ENCODE data around the gene ROBO2.

ROBO2 gene

DNA sequence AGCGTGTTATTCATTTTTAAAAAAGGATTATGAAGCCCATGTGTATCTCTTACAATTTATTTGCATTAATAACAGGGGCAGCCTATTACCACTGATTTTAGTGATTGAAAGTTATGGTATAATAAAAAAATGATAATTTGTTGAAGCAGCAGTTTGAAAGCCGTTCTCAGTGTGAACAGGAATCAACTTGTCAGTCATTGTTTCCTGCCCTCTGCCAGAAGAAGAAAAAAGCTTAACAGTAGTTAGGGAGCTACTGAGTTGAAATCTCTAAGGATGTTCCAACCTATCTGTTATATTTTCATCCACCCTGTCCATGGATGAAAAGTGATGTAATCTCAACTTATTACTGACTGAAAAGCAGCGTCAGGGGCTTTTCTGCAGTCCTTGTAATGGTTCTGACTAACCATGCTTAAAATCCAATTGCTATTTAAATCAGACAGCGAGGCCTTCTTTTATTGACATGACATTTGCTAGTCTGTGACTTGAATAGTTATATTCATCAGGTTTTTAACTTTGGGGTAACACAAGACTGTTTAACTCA is 486.7 kb downstream of the ROBO2 start:
- DNase-seq, result no peak

DNA sequence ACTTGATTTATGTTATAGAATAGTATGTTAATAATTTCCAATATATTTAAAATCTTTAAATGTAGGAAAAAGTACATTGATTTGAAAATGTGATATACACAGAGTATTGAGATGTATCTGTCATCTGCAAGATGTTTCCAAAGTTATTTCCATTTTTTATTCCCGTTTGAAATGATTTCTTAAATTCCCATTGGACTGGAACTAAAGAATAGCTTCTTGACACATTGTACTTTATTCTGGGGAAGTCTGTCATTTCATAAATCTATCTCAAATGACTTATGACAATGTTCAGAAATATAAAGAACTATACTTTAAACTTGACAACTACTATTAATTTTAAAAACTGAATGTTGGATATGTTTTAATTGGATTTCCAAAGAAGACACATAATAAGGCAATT is 489.6 kb downstream of the ROBO2 start:
- no peak for DNase-seq

DNA sequence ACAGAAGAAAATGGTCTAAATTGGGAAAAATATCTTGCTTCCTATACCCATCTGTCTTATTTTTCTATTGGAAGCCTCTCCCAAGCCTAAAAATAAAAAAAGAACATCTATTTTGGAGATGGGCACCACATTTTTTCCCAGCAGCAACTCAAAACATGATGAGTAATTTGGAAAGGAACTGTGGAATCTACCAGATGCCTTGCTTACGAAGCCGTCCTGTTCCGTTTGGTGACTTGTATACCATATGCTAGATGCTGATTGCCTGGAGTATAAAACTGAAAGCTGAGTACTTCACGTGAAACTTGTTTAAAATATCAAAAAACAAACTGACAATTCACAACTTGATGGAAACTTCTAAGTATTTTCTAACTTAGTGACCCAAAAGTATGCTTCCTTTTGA is 491.0 kb downstream of the ROBO2 start:
- peak; percentile 49 for DNase-seq

DNA sequence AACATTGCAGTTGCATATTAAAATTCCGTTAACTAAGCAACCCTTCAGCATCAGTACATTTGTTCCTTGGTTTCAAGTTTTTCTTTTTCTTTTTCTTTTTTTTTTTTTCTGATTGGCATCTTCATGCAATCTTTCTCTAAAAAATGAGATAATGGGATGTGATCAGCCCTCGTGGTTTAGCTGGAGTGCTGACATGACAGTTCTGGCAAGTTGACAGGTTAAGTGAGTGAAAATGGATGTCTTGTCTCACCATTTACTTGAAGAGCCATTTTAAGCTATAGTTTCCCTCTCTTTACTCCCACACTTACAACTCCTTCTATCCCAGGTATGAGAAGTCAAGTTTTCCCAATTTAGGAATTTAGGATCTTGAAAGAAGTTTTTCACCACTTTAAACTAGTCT is 495.2 kb downstream of the ROBO2 start:
- no peak for DNase-seq

DNA sequence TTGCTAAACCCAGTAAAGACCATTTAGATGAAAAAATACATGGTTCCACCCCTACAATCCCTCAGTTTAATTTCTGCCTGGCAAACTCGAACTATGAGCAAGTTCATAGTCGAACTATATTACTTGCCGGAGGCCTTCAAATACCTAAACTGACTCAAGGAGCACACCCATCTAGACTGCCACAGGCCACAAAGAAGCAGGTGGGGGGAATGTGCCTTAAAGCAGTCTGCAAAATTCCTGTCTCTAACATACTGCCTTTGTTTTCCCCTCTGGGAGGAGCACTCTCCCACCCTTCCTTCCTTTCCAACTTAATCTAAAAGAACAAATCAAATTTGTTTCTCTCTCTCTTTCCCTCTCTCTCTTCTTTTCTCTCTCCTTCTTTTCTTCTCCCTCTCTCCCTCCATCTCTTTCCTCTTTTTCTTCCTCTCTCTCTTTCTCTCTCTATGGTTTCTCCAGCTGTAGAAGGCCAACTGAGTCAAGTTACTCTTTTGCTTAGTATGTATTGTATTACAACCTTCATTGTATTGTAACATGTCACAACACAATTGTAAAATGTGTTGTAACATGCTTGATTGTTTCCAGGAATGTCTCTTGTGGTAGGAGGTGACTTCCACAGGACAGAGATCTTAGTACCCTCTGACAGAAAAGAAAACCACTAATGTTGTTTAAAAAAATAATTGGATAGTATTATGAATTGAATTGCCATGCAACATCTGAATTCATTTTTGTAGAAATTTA is 496.3 kb downstream of the ROBO2 start:
- no peak for DNase-seq

DNA sequence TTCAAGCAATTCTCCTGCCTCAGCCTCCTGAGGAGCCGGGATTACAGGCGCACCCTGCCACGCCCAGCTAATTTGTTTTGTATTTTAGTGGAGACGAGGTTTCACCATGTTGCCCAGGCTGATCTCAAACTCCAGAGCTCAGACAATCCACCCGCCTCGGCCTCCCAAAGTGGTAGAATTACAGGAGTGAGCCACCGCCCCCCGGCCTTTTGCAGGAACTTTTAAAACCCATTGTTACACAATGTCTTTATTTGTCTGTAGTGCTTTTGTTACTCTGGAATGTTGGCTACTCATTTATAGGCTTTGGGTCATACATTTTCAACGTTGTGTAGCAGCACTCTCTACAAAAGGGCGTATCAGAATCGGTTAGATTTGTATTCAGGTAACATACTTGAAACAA is 499.1 kb downstream of the ROBO2 start:
- no peak for DNase-seq

DNA sequence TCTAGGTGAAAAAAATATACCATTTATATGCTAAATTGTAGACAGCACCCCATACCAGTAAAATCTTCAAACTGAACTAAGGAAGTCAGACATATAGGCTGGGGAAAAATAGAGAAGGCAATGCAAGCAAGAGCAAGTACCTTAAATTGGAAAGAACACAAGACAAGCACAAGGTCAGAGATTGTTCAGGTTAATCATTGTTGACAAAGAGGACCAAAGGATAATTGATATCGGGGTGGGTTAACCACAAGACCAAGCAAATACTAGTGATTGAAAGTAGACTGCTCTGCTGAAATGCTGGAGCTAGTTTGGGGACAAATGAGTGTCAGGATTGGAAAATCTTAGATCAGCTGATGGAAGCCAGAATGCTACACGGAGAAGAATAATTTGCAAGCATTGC is 499.8 kb downstream of the ROBO2 start:
- no peak for DNase-seq

DNA sequence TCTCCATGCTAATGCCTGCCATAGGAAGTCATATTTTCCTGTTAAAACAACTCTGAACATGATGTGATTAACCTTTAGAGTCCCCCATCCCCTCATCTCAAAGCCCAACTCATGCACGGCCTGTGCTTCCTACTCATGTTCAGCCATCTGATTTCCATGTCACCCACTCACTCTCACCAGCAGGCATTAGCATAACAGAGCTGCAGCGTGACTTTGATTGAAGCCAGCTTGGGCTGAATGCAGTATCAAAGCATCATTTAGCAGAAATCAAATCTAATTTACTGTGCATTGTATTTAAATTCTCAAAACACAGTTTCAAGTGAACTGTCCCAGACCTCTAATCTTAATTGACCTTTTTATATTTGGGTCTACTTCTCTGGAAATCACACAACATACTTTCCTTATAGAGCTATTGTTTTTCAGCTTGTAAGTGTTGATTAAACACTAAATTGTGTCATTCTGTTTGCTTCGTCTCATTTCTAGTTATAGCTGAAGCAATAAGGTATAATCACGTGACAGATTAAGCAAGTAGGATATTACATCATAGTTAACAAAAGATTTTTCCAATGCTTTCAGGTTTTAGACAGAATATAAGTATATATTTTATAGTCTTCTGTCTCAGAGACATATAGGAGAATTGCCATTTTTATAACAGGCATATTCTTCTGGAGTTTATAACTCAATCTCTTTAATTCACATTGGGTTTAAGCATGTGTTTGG is 501.5 kb downstream of the ROBO2 start:
- DNase-seq, result no peak

DNA sequence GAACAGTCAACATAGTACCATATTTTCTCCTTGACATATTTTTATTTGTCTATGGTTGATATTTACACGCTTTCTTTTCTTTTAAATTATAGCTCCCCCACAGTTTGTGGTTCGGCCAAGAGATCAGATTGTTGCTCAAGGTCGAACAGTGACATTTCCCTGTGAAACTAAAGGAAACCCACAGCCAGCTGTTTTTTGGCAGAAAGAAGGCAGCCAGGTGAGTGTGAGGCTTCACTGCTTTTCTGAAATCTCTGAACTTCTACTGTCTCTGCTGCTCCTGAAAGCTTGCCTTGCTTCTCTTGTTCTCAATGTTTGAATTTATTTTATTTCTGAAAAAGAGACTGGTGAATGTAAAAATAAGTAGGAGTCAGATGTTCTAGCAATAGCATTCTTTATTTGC is 506.3 kb downstream of the ROBO2 start:
- DNase-seq, result no peak

DNA sequence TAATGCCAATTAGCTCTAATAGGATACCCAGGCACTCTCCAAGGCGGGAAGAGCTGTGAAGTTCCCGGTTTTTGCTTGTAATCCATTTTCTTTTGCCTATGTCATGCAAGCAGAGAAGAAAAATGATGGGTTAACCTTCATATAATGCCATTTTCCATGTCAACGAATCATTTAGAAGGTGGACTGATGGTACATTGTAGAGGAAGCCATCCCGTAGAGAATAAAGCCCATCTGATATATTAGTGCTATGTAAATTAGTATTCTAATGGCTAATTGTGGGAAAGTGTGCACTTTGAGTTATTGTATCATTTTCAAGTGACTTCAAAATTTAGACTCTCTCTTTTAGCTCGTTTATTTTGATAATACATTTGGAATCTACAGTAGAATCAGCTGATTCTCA is 509.1 kb downstream of the ROBO2 start:
- DNase-seq, result no peak

DNA sequence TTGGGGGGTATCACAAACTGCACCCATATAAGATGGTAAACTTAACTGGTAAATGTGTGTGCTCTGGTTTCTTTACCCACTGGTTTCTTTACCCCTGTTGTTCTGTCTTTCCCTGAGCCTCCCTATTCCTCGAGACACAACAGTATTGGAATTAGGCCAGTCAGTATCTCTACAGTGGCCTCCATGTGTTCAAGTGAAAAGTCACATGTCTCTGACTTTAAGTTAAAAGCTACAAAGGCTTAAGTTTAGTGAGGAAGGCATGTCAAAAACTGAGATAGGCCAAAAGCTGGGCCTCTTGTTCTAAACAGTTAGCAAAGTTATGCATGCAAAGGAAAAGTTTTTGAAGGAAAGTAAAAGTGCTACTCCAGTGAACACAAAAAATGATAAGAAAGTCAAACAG is 513.3 kb downstream of the ROBO2 start:
- no peak for DNase-seq

DNA sequence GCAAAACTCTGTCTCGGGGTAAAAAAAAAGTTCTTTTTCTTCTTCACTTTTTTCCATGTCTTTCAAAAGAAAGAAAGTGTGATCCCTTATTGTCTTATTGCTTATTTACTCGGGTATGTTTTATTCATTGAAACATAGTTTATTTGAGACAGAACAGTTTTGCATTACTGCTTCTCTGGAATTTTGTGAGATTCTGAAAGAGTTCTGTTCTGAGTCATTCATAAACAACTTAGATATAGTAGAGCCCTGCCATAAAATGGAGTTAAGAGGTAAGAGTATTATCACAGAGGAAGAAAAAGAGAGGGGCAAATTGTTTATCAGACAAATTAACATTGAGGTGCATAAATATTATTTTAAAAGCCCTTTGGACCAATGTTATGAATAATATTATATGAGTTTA is 522.2 kb downstream of the ROBO2 start:
- DNase-seq, result no peak

DNA sequence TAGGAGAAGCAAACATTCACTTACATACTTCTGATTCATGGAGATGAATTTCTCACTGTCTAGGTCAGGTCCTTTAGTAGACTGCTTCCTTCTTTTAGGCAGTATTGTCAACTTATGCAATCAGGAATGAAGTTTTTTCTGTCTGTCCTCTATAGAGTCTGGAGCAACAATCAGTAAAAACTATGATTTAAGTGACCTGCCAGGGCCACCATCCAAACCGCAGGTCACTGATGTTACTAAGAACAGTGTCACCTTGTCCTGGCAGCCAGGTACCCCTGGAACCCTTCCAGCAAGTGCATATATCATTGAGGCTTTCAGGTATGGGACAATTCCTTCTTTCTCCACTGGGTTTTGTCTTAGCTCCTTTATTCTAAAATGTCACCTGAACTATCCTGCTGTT is 523.1 kb downstream of the ROBO2 start:
- no peak for DNase-seq

DNA sequence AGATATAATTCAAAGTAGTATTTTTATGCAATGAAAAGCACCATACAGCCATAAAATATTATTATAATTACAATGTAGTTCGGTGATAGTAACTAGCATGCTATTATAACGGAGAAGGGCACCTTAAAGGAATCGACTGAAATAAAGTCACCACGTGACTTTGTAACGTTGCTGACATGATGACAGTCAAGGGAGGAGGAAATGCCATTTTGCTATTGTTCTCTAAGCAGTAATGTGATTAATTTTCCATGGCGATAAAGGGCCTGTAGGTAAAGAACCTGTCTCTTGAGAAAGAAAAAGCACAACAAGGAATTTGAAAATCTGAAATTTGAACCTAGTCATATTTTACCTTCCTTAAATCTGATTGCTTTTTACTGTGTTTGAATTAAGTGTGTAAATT is 526.2 kb downstream of the ROBO2 start:
- no peak for DNase-seq

DNA sequence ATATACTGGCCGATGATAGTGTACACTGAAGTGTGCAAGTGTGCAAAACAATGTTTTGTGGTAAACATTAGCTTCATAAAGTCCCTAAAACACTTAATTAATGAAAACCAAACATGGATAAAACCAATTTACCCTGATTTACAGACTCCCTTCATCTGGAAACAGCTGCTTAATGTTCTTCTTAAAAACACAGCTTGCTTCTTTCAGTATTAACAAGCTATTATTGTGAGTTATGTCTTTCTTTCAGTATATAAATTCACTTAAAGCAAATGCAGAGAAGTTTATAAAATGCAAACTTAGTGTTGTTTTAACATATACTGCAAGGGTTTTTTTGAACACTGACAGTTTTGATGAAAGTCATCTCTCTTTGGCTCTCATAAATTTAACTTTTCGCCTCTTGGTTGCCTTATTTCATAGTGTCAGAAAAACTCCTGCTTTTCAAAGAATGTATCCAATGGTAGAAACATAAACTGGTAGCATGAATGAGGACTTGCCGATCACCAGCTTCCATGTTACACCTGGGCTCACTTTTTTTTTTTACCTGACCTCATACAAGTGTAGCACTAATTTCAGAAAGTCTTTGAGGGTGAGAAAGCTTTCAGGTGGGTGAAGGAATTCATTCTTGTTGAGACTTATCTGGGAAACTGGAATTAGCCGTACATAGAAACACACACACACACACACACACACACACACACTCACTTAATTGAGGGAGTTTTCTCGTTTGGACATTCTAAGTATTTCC is 532.2 kb downstream of the ROBO2 start:
- no peak for DNase-seq

DNA sequence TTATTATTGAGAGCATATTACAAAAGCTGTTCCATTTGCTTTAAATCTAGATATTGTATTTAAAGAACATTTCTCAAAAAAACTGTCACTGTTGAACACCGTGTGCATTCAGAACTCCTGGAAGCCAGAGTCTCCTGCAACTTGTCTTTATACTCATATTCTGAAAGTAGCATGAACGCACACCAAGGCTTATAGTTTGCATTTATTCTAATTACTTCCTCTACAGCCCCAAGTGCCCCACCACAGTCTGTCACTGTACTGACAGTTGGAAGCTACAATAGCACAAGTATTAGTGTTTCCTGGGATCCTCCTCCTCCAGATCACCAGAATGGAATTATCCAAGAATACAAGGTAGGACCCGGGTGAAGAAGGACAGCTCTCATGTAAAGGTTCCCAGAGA is 537.4 kb downstream of the ROBO2 start:
- DNase-seq, result no peak

DNA sequence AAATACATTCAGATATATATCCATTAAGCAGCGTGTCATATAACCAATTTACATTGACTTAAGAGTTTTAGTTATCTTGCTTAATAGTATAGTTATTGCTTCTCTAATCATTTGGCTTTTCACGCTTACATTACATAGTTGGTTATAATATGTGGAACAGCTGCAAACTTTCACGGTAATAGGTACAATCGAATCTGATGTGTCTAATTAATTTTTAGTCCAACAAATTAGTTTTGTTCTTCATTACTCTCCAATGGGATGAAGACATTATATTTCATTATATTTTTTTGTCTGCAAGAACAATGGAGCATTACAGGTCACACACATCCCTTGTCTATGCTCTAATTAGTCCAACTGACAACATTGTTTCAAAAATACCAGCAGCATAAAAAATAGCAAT is 546.3 kb downstream of the ROBO2 start:
- DNase-seq, result no peak

DNA sequence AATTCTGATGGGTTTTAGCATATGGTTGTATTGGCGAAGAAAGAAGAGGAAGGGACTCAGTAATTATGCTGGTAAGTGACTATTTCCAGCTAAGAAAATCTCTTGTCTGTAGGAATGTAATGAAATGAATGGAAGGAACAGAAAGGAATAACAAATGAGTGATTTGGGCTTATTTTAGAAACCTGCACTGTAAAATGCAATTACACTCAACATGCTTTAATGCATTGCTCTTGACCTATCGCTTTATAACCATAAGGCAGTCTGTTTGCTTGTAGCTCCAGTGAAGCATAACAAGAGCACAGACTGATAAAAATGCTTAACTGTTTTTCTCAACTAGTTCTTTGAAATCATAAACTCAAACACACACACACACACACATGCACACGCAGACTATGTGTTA is 549.0 kb downstream of the ROBO2 start:
- no peak for DNase-seq

DNA sequence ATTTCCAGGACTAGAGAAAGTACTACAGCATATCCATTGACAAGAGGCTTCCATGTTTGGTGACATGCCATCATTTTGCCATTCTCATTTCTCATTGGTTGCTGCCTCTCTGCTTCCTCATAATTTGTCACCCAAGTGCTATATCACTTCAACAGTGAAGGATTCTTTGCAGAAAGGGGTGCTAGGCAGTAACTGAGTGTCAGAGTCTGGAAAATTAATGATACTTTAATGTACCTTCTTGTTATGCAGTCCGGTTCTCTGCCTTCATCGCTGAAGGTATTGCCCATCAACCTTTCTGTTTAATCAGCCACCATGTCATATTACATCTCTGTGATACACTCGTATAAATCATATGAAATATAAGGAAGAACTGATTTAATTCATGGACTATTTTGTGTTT is 550.3 kb downstream of the ROBO2 start:
- no peak for DNase-seq

DNA sequence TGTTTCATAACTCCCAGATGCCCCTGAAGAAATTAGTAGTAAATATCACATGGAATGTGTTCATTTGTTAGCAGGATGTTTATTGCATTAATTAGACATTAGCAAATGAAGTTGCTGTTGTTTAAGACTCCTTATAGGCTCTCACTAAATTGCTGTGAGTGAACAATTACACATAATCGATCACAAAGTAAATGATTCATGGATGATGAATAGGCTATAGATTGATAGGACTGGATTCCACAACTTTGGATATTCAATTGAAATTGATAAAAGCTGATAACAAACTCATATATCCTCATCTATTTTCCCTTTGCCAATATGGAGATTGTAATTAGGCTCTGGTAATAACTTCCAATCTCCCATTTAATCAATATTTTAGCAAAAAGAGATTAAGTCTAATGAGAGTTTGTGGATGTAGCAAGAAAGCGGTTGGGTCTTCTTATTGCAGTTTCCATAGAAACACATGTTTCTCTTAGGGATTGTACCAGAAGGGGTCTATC is 555.5 kb downstream of the ROBO2 start:
- DNase-seq, result no peak

DNA sequence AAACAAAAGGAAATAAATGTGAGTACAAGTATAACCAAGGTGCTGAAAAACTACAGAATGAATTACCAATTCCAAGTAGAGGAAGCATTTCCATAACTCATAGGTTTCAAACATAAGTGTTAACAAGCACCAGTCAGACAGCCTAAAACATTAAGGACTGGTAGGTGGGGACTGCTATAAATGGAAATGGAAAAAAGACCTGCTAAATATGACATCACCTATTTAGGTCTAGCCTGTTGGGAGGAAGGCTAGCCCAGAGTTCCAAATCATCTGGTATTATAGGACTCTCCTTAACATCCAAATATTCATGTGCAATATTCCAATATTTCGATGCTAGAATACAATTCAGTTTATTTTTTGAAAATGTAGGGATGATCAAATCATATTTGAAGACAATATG is 560.0 kb downstream of the ROBO2 start:
- no peak for DNase-seq

DNA sequence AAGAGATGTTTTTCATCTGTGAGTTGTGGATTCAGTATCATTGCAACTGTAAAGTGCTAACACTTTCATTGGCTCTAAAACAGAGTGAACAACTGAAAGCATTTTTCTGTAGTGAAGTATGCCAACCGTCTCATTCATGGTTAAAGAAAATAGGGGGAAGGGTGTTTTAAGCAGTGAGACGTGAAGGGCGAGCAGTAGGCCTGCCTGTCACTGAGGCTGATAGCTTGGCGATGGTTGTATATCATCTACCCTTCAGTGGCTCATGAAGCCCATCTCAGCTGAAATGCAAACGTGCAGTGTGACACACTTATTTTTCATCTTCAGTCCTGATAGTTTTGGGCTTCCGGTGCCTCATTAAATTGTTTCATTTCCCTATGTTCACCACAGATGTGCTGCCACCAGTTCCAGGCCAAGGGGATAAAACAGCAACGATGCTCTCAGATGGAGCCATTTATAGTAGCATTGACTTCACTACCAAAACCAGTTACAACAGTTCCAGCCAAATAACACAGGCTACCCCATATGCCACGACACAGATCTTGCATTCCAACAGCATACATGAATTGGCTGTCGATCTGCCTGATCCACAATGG is 562.0 kb downstream of the ROBO2 start:
- DNase-seq, result no peak

DNA sequence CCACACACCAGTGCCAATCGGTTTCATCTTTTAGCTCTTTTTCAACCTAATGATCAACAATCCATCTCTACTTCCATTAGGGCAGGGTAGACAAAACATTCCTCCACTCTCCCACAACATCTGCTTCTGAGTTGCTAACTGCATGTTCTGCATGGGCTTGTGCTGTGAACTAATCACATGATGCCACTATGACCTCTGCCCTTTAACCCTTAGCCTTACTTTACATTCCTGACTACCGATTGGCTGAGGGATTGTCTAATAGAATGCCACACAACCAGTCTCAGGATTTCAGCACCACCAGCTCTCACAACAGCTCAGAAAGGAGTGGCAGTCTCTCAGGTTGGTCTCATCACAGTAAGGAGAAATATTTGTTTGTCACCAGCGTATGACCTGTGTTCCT is 562.8 kb downstream of the ROBO2 start:
- no peak for DNase-seq

Measured in NCI-H1694 (cell line).